H1 (cell line): Measurements from ENCODE around the gene INTS15.

ENCODE experiments used
- CHD2 ChIP-seq: IDR thresholded peaks from 2 replicates; pipeline ENCODE4 v1.6.1; 2012; ENCODE audit warnings: low read length, improper control_type of control experiment
- CTBP2 ChIP-seq: IDR thresholded peaks from 2 replicates; pipeline ENCODE4 v1.7.0; 2011; ENCODE audit warnings: borderline replicate concordance, mild to moderate bottlenecking, moderate library complexity, mixed read lengths, low read length; ENCODE audit not compliant: insufficient read depth, insufficient read length
- CTCF ChIP-seq, 3 experiments: IDR thresholded peaks; 1 replicate in 2 of 3; 2 replicates in 1 of 3; pipeline versions ENCODE4 v1.5.1 to v1.6.1; 2011; ENCODE audit warnings: low read length in 3 of 3, mild to moderate bottlenecking in 3 of 3, inconsistent platforms in 2 of 3, low read depth in 1 of 3, moderate library complexity in 1 of 3; ENCODE audit not compliant: insufficient read depth in 1 of 3; ENCODE audit errors: control extremely low read depth in 1 of 3
- EGR1 ChIP-seq: IDR thresholded peaks from 2 replicates; pipeline ENCODE4 v1.6.1; 2011; ENCODE audit warnings: low read depth, low read length, borderline replicate concordance
- JUND ChIP-seq: IDR thresholded peaks from 2 replicates; pipeline ENCODE4 v1.6.1; 2011; ENCODE audit warnings: mild to moderate bottlenecking, improper control_type of control experiment, low read length
- NRF1 ChIP-seq: IDR thresholded peaks from 2 replicates; pipeline ENCODE4 v1.6.1; 2011; ENCODE audit warnings: mild to moderate bottlenecking, low read depth, low read length, improper control_type of control experiment
- POLR2A ChIP-seq, 2 experiments: IDR thresholded peaks; 1 replicate in 1 of 2; 2 replicates in 1 of 2; pipeline ENCODE4 v1.6.1; 2011; ENCODE audit warnings: low read depth in 2 of 2, low read length in 2 of 2, mild to moderate bottlenecking in 2 of 2; ENCODE audit errors: control extremely low read depth in 1 of 2
- RAD21 ChIP-seq, 2 experiments: IDR thresholded peaks in 1 of 2; conservative IDR thresholded peaks in 1 of 2; 2 replicates each; pipeline ENCODE4 v1.6.1; 2011; ENCODE audit warnings: low read depth in 2 of 2, low read length in 2 of 2, improper control_type of control experiment in 1 of 2, inconsistent platforms in 1 of 2, mild to moderate bottlenecking in 1 of 2, moderate library complexity in 1 of 2
- SAP30 ChIP-seq: fragments of 300-600 bp; sonication (generic); IDR thresholded peaks from 2 replicates; pipeline ENCODE4 v1.7.1; 2012; ENCODE audit warnings: low read length, moderate library complexity, mild to moderate bottlenecking, inconsistent platforms; ENCODE audit not compliant: insufficient read depth, insufficient replicate concordance
- SP1 ChIP-seq: IDR thresholded peaks from 2 replicates; pipeline ENCODE4 v1.6.1; 2011; ENCODE audit warnings: low read depth, low read length

GRCh38 chr7:6624246-6624611 is 34.4 kb downstream of the INTS15 start:
- TF ChIP-seq CTCF (IDR thresholded peaks at IDR 0.05; ENCODE audit: control extremely low read depth in 1 of 3, insufficient read depth in 1 of 3, low read depth in 1 of 3, low read length in 3 of 3) (no peak), CTBP2 (no peak), SP1 (no peak), SAP30 (no peak), POLR2A (IDR thresholded peaks at IDR 0.05; ENCODE audit: control extremely low read depth in 1 of 2, low read depth in 2 of 2, low read length in 2 of 2) (no peak), JUND (no peak), NRF1 (no peak), CHD2 (no peak), EGR1 (no peak), RAD21 (IDR thresholded peaks at IDR 0.05 in 1 of 2, conservative IDR thresholded peaks at IDR 0.05 in 1 of 2; ENCODE audit: low read depth in 2 of 2, low read length in 2 of 2) (no peak)
